Fibroblast of lung (primary cell): Measurements from ENCODE around the gene GPR156.

Source experiments
- EZH2 ChIP-seq: IDR thresholded peaks from 2 replicates; pipeline ENCODE4 v1.5.1; 2012; ENCODE audit warnings: low read length, control low read depth, mild to moderate bottlenecking; ENCODE audit errors: missing control alignments
- TF ChIP-seq, protein P1 (sequence below), 2 donors: IDR thresholded peaks in 1 of 2; conservative IDR thresholded peaks in 1 of 2; 1 replicate in 1 of 2; 2 replicates in 1 of 2; pipeline ENCODE4 v1.5.1; 2011 to 2012; ENCODE audit warnings: low read length in 2 of 2, control low read depth in 1 of 2, inconsistent platforms in 1 of 2, low read depth in 1 of 2, mild to moderate bottlenecking in 1 of 2

GRCh38 chr3:120227710-120228347, 57.2 kb downstream of the GPR156 start:
- TF ChIP-seq, protein P1, sequence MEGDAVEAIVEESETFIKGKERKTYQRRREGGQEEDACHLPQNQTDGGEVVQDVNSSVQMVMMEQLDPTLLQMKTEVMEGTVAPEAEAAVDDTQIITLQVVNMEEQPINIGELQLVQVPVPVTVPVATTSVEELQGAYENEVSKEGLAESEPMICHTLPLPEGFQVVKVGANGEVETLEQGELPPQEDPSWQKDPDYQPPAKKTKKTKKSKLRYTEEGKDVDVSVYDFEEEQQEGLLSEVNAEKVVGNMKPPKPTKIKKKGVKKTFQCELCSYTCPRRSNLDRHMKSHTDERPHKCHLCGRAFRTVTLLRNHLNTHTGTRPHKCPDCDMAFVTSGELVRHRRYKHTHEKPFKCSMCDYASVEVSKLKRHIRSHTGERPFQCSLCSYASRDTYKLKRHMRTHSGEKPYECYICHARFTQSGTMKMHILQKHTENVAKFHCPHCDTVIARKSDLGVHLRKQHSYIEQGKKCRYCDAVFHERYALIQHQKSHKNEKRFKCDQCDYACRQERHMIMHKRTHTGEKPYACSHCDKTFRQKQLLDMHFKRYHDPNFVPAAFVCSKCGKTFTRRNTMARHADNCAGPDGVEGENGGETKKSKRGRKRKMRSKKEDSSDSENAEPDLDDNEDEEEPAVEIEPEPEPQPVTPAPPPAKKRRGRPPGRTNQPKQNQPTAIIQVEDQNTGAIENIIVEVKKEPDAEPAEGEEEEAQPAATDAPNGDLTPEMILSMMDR (conservative IDR thresholded peaks at IDR 0.05 in 1 of 2, IDR thresholded peaks at IDR 0.05 in 1 of 2; ENCODE audit: low read depth in 1 of 2, low read length in 2 of 2), result no peak
- TF ChIP-seq EZH2, result no peak
